Kidney epithelial cell (primary cell): ENCODE results near the gene EFHC1. TPM values are rescaled to one million over a fixed set of nuclear protein-coding genes. Genes with fewer than 3 reads are reported as not detected.

Experiments
- DNase-seq: peaks from one replicate; pipeline ENCODE4 v3.0.0-alpha.2; 2010; ENCODE audit warnings: low read depth
- H3K27me3 ChIP-seq: 2 replicates; pipeline ENCODE4 v1.6.0; 2011; ENCODE audit warnings: low read length; ENCODE audit not compliant: control insufficient read depth, insufficient read depth
- H3K36me3 ChIP-seq: 2 replicates; pipeline ENCODE4 v1.5.1; 2011; ENCODE audit warnings: low read length; ENCODE audit not compliant: control insufficient read depth, insufficient read depth
- H3K4me3 ChIP-seq: 2 replicates; pipeline ENCODE4 v1.5.1; 2011; ENCODE audit warnings: low read depth, mild to moderate bottlenecking, control low read depth, low read length
- CTCF ChIP-seq: IDR thresholded peaks from 2 replicates; pipeline ENCODE4 v1.5.1; 2011; ENCODE audit warnings: mild to moderate bottlenecking, moderate library complexity, low read length, control low read depth, inconsistent platforms; ENCODE audit not compliant: insufficient read depth, poor library complexity, severe bottlenecking
- total RNA-seq: library from RNA; depleted of rRNA; stranded (reverse); fragments of >200 nt; gene quantifications from 2 replicates; pipeline ENCODE4 v1.2.3, GENCODE V29; 2015

The EFHC1 gene
- total RNA-seq, 1 donor from 2014 or later = 22.9 TPM

DNA sequence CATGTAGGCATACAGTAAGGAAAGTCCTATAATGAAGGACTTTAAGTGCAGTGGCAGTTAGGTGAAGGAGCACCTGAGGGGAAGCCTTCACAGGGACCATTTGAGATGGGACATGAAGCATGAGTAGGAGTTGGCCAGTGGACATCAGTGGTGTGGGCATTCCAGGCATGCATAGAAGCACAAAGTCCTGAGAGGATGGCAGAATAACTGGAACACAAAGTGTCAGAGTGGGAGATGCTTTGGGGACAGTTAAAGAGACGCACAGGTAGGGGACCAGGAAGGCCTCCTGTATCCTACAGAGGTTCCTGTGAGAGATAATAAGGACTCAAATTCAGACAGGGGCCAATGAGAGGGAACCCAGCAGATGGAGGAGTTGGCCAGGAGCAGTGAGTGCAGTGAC is 26.4 kb upstream of the EFHC1 start:
- no peaks in the 10 kb centered on the region for H3K27me3 ChIP-seq
- H3K36me3 ChIP-seq = no peaks in the 10 kb centered on the region
- no peak for DNase-seq
- H3K4me3 ChIP-seq = no peak overlapping the region
- TF ChIP-seq CTCF = no peak

DNA sequence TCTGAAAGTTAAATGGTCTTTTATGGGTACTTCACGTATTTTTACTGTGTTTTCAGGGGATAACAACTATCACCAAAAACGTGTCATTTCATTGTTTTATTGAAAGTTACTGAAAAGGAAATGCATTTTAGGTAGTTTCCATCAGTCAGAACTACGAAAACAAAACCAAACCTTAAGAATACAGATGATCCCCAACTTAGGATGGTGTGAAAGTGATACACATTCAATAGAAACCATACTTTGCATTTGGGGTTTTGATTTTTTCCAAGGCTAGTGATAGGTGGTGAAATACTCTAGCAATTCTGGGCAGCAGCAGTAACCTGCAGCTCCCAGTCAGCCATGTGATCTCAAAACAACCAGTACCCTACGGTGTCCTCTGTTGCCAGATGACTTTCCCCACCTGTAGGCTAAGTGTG is 25.9 kb upstream of the EFHC1 start:
- no peaks in the 10 kb centered on the region for H3K27me3 ChIP-seq
- no peak for DNase-seq
- no peak for TF ChIP-seq CTCF
- no peaks in the 10 kb centered on the region for H3K36me3 ChIP-seq
- no peak overlapping the region for H3K4me3 ChIP-seq

GRCh38 chr6:52395969-52396368 is 24.2 kb upstream of the EFHC1 start:
- Histone ChIP-seq H3K36me3 (no peaks in the 10 kb centered on the region), H3K27me3 (no peaks in the 10 kb centered on the region), H3K4me3 (no peak overlapping the region)
- DNase-seq = no peak
- no peak for TF ChIP-seq CTCF

- no peak for DNase-seq
- H3K4me3 ChIP-seq = no peak overlapping the region
- no peaks in the 10 kb centered on the region for H3K36me3 ChIP-seq
- H3K27me3 ChIP-seq = no peaks in the 10 kb centered on the region
- TF ChIP-seq CTCF = peak; percentile 88
Observed at GRCh38 chr6:52399511-52400312, 20.4 kb upstream of the EFHC1 start.

DNA sequence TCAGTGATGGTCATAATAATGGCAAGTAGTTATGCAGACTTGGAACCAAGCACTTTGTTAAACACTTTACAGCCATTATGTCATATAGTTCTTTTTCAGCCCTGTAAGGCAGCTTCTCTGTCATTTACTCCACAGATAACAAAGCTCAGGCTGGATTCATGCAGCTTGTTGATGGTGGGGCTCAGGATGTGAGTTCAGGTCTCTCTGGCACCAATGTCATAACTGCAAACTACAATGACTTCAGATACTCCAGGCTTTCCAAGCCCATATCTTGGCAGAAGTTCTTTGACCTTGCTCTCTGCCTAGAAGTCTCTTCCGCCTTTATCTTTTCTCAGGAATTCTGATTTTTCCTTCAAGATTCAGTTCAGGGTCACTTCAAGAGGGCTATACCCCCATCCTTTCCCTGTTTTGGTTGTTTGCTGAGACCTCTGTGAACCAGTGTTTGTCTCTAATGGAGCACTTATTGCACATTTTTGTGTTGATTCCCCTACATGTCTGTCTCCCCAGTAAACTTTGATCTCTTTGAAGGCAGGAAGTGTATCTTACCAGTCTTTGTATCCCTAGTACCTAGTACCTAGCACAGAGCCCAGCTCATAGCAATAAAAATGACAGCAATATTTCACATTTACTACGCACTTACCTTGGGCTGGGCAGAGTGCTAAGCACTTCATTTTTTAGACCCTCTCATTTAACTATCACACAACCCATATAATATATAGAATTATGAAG is 19.7 kb upstream of the EFHC1 start:
- H3K4me3 ChIP-seq = no peak overlapping the region
- H3K36me3 ChIP-seq = no peaks in the 10 kb centered on the region
- H3K27me3 ChIP-seq = no peaks in the 10 kb centered on the region
- TF ChIP-seq CTCF = no peak
- DNase-seq = no peak
